AG10803 (cell line): ENCODE results near the gene RNASE9.
"Not testable (repeated sequence)": the region's sequence is repeated elsewhere in the genome, so short reads cannot be mapped to it uniquely, and the experiment has no call there.

ENCODE experiments used
- DNase-seq: peaks from one replicate; pipeline ENCODE4 v3.0.0; 2010; ENCODE audit warnings: low read depth
- H3K4me3 ChIP-seq: 2 replicates; pipeline ENCODE4 v1.5.1; 2011; ENCODE audit warnings: mild to moderate bottlenecking, low read length, control low read depth
- TF ChIP-seq, protein P1 (sequence below): conservative IDR thresholded peaks from 2 replicates; pipeline ENCODE4 v1.5.1; 2011; ENCODE audit warnings: mild to moderate bottlenecking, low read length, control low read depth, inconsistent platforms

Gene RNASE9

DNA sequence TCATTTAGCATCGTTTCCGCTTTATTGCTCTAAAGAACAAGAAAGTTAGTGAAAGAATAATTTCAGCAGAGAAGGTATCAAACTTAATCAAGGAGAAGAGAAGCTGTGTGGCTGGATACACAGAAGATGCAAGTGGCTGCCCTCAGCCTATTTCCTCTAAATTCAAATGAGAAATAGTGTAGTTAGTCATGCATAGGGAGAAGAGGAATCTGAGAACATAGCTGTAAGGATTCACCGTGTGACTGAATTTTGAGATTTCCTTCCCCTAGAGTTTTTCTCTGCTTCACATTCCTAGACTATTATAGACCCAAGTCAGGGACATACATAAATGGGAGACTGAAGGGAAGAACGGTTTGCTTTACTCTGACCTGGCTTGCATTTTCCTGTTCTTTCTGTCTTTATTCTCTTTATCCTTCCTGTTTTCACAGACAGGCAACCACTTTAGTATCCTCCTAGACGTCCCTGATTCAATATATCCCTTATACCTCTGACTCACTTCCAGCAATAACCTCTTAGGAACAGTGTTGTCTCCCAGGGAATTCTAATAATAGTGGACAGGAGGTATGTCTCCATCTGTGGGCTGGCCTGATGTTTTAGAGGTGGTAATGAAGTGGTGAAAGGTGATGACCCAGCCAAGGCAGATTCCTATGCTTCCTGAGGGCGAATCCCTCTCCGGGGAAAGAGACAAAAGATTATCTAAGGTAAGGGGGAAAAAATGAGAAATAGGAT lies 48.5 kb downstream of the RNASE9 start:
- DNase-seq = no peak
- TF ChIP-seq, protein P1, sequence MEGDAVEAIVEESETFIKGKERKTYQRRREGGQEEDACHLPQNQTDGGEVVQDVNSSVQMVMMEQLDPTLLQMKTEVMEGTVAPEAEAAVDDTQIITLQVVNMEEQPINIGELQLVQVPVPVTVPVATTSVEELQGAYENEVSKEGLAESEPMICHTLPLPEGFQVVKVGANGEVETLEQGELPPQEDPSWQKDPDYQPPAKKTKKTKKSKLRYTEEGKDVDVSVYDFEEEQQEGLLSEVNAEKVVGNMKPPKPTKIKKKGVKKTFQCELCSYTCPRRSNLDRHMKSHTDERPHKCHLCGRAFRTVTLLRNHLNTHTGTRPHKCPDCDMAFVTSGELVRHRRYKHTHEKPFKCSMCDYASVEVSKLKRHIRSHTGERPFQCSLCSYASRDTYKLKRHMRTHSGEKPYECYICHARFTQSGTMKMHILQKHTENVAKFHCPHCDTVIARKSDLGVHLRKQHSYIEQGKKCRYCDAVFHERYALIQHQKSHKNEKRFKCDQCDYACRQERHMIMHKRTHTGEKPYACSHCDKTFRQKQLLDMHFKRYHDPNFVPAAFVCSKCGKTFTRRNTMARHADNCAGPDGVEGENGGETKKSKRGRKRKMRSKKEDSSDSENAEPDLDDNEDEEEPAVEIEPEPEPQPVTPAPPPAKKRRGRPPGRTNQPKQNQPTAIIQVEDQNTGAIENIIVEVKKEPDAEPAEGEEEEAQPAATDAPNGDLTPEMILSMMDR = no peak
- no peak overlapping the region for H3K4me3 ChIP-seq

DNA sequence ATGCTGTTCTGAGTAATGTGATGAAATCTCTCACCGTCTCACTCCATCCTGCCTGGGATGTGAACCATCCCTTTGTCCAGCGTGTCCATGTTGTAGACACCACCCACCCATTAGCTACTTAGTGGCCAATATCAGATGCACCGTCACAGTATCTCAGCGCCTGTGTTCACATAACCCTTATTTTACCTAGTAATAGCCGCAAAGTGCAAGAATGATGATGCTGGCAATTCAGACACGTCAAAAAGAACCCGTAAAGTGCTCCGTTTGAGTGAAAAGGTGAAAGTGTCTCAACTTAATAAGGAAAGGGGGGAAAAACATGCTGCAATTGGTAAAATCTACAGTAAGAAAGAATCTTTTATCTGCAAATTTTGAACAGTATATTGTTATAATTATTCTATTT lies 52.5 kb downstream of the RNASE9 start:
- TF ChIP-seq, protein P1 = no peak
- no peak overlapping the region for H3K4me3 ChIP-seq
- DNase-seq = no peak

DNA sequence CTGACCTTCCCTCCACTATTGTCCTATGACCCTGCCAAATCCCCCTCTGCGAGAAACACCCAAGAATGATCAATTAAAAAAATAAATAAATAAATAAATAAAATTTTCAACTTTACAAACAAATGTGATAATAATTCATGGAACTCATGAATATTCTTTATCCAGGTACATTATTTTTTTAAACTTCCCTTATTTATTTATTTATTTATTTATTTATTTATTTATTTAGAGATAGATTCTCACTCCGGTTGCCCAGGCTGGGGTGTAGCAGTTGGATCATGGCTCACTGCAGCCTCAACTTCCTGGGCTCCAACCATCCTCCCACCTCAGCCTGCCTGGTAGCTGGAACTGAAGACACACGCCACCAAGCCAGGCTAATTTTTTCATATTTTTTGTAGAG lies 53.3 kb downstream of the RNASE9 start:
- DNase-seq = not testable (repeated sequence)

DNA sequence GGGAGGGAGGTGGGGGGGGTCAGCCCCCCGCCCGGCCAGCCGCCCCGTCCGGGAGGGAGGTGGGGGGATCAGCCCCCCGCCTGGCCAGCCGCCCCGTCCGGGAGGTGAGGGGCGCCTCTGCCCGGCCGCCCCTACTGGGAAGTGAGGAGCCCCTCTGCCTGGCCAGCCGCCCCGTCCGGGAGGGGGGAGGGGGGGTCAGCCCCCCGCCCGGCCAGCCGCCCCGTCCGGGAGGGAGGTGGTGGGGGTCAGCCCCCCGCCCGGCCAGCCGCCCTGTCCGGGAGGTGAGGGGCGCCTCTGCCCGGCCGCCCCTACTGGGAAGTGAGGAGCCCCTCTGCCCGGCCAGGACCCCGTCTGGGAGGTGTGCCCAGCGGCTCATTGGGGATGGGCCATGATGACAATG lies 54.1 kb downstream of the RNASE9 start:
- not testable (repeated sequence) for DNase-seq, H3K4me3 ChIP-seq

More for the DNA sequence above, 53.3 kb downstream of the RNASE9 start:
- H3K4me3 ChIP-seq = not testable (repeated sequence)

DNA sequence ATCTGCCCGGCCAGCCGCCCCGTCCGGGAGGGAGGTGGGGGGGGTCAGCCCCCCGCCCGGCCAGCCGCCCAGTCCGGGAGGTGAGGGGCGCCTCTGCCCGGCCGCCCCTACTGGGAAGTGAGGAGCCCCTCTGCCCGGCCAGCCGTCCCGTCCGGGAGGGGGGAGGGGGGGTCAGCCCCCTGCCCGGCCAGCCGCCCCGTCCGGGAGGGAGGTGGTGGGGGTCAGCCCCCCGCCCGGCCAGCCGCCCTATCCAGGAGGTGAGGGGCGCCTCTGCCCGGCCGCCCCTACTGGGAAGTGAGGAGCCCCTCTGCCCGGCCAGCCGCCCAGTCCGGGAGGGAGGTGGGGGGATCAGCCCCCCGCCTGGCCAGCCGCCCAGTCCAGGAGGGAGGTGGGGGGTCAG lies 54.6 kb downstream of the RNASE9 start:
- not testable (repeated sequence) for DNase-seq, H3K4me3 ChIP-seq
